Measurements from ENCODE around the gene DPF1. TPM values are rescaled to one million over a fixed set of nuclear protein-coding genes. Genes with fewer than 3 reads are reported as not detected.
"Not testable (repeated sequence)": the region's sequence is repeated elsewhere in the genome, so short reads cannot be mapped to it uniquely, and the experiment has no call there.

DPF1 gene
- total RNA-seq, 1 experiment from 2014 or later = 1.0 TPM

GRCh38 chr19:38224863-38225218 lies 819 bp upstream of the DPF1 start:
- H3K4me1 Mint-ChIP-seq (ENCODE audit: low read depth, unreplicated experiment) = peaks cover 25% of the 10 kb centered on the region
- not testable (repeated sequence) for H3K27ac Mint-ChIP-seq (ENCODE audit: unreplicated experiment); BruUV-seq (replicated peaks); H3K9me3 Mint-ChIP-seq (ENCODE audit: low read depth, unreplicated experiment); DNase-seq
- peak; percentile 0 for TF ChIP-seq CTCF (IDR thresholded peaks at IDR 0.05; ENCODE audit: unreplicated experiment)
- intact Hi-C loops (cut with micrococcal nuclease; ENCODE audit: unreplicated experiment) = loop anchor here (5.0 kb wide), 1 partner anchor 328 kb away; no protein-coding TSS in a partner anchor
- peaks cover 13% of the 10 kb centered on the region for H3K36me3 Mint-ChIP-seq (ENCODE audit: insufficient read depth, unreplicated experiment)
- CTCF ChIA-PET = interaction anchor here (1.2 kb wide), 1 partner anchor 9 kb away, joined by 7 read pairs; no protein-coding TSS in a partner anchor
- peaks cover 81% of the 10 kb centered on the region for H3K27me3 Mint-ChIP-seq (ENCODE audit: unreplicated experiment)
- peak overlapping the region; percentile 39 for H3K4me3 Mint-ChIP-seq (ENCODE audit: low read depth, unreplicated experiment)

DNA sequence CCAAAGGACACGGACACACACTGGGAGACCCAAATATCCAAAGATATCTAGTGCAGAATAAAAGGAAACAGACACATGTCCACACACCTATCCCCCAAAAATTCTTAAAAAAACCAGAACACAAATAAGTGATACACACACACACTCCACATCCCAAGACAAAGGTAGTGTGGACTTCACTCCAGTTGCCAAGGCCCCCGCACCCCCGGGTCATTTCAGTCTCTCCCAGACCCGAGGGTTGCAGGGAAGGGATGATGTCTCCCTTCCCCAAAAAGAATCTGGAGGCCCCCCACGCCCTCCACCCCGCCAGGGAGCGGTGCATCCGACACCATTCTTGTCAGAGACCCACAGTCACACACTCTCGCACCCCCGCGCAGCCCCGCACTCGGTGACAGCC lies 407 bp downstream of the DPF1 start:
- TF ChIP-seq CTCF (IDR thresholded peaks at IDR 0.05; ENCODE audit: unreplicated experiment) = no peak
- intact Hi-C loops (cut with micrococcal nuclease; ENCODE audit: unreplicated experiment) = loop anchor here (5.0 kb wide), 1 partner anchor 326 kb away; no protein-coding TSS in a partner anchor
- H3K4me3 Mint-ChIP-seq (ENCODE audit: low read depth, unreplicated experiment) = peak overlapping the region; percentile 39
- H3K36me3 Mint-ChIP-seq (ENCODE audit: insufficient read depth, unreplicated experiment) = peaks cover 13% of the 10 kb centered on the region
- peaks cover 25% of the 10 kb centered on the region for H3K4me1 Mint-ChIP-seq (ENCODE audit: low read depth, unreplicated experiment)
- BruUV-seq (replicated peaks) = no TSS peak
- no peaks in the 10 kb centered on the region for H3K9me3 Mint-ChIP-seq (ENCODE audit: low read depth, unreplicated experiment)
- DNase-seq = no peak
- peaks cover 79% of the 10 kb centered on the region for H3K27me3 Mint-ChIP-seq (ENCODE audit: unreplicated experiment)
- H3K27ac Mint-ChIP-seq (ENCODE audit: unreplicated experiment) = no peak overlapping the region
- CTCF ChIA-PET = no interaction called here

DNA sequence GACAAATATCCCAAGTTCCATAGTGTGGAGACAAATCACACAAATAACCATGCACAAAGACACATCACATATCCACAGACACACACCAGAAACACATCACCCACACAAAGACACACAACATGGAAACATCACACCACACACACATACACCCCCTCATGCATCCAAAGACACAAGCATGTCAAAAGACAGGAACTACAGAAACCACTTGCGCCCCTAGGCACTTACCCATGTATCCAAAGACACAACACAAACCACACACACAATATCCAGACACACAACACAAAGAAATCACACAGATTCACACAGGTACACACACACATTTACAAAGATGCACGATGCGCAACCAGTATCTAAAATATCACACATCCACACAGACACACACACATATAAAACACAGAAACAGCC lies 901 bp downstream of the DPF1 start:
- Mint-ChIP-seq H3K4me3 (ENCODE audit: low read depth, unreplicated experiment) (peak overlapping the region; percentile 39), H3K27me3 (ENCODE audit: unreplicated experiment) (peaks cover 79% of the 10 kb centered on the region), H3K9me3 (ENCODE audit: low read depth, unreplicated experiment) (no peaks in the 10 kb centered on the region), H3K4me1 (ENCODE audit: low read depth, unreplicated experiment) (peaks cover 25% of the 10 kb centered on the region), H3K36me3 (ENCODE audit: insufficient read depth, unreplicated experiment) (peaks cover 13% of the 10 kb centered on the region), H3K27ac (ENCODE audit: unreplicated experiment) (no peak overlapping the region)
- DNase-seq = no peak
- intact Hi-C loops (cut with micrococcal nuclease; ENCODE audit: unreplicated experiment) = loop anchor here (5.0 kb wide), 1 partner anchor 326 kb away; no protein-coding TSS in a partner anchor
- BruUV-seq (replicated peaks) = no TSS peak
- no peak for TF ChIP-seq CTCF (IDR thresholded peaks at IDR 0.05; ENCODE audit: unreplicated experiment)
- CTCF ChIA-PET = no interaction called here

GRCh38 chr19:38221919-38222830 lies 1.8 kb downstream of the DPF1 start:
- no peak for TF ChIP-seq CTCF (IDR thresholded peaks at IDR 0.05; ENCODE audit: unreplicated experiment)
- no TSS peak for BruUV-seq (replicated peaks)
- Mint-ChIP-seq H3K4me3 (ENCODE audit: low read depth, unreplicated experiment) (peak overlapping the region; percentile 39), H3K36me3 (ENCODE audit: insufficient read depth, unreplicated experiment) (peaks cover 13% of the 10 kb centered on the region), H3K27ac (ENCODE audit: unreplicated experiment) (no peak overlapping the region), H3K27me3 (ENCODE audit: unreplicated experiment) (peaks cover 71% of the 10 kb centered on the region), H3K9me3 (ENCODE audit: low read depth, unreplicated experiment) (no peaks in the 10 kb centered on the region), H3K4me1 (ENCODE audit: low read depth, unreplicated experiment) (peaks cover 23% of the 10 kb centered on the region)
- CTCF ChIA-PET = no interaction called here
- no peak for DNase-seq
- intact Hi-C loops (cut with micrococcal nuclease; ENCODE audit: unreplicated experiment) = loop anchor here (5.0 kb wide), 1 partner anchor 325 kb away; no protein-coding TSS in a partner anchor
